Endothelial cell of umbilical vein (primary cell): Measurements from ENCODE around the gene ZNF835. TPM values are rescaled to one million over a fixed set of nuclear protein-coding genes. Genes with fewer than 3 reads are reported as not detected.

Experiments
- BruUV-seq: library from RNA; stranded (reverse); fragments of 400-500 nt; replicated peaks from 2 replicates; lab custom pipeline; 2021; lab: Mats Ljungman, UMichigan
- CTCF ChIA-PET: fragments of 300-600, 350-600 bp; sonication (Branson Sonifier 250); formaldehyde crosslinking; loops from one replicate; lab custom pipeline; 2021; ENCODE audit warnings: antibody characterized with exemption, inconsistent platforms; lab: Charles Lee
- POLR2A ChIA-PET: fragments of 300-600, 350-600 bp; sonication (Branson Sonifier 250); formaldehyde crosslinking; loops from one replicate; lab custom pipeline; 2021; ENCODE audit warnings: antibody characterized with exemption, inconsistent platforms; lab: Charles Lee
- DNase-seq: peaks from one replicate; pipeline ENCODE4 v3.0.0-alpha.2; 2011; ENCODE audit warnings: low read depth, low spot score
- FAIRE-seq: peaks from 2 replicates; lab custom pipeline; 2011; peaks lifted over from hg19 to GRCh38; lab: Jason Lieb, UNC
- H2AFZ ChIP-seq: 2 replicates; pipeline ENCODE4 v1.6.0; 2012; ENCODE audit warnings: low read depth, low read length, control low read depth, inconsistent platforms
- H3K27ac ChIP-seq: 2 replicates; pipeline ENCODE4 v1.5.1; 2011; ENCODE audit warnings: low read depth, mild to moderate bottlenecking, control low read depth, low read length, moderate library complexity; ENCODE audit not compliant: insufficient read depth
- H3K27me3 ChIP-seq, 2 experiments: 2 replicates each; pipeline versions ENCODE4 v1.6.0 to v1.6.1; 2011; ENCODE audit warnings: low read length in 2 of 2, mixed read lengths in 1 of 2; ENCODE audit not compliant: control insufficient read depth in 2 of 2, insufficient read depth in 2 of 2
- H3K36me3 ChIP-seq, 2 experiments: 2 replicates in 1 of 2; 3 replicates in 1 of 2; pipeline ENCODE4 v1.5.1; 2011; ENCODE audit warnings: low read length in 2 of 2, mild to moderate bottlenecking in 1 of 2, moderate library complexity in 1 of 2; ENCODE audit not compliant: control insufficient read depth in 2 of 2, insufficient read depth in 2 of 2; ENCODE audit errors: extremely low read depth in 1 of 2
- H3K4me1 ChIP-seq: 3 replicates; pipeline ENCODE4 v1.5.1; 2011; ENCODE audit warnings: mild to moderate bottlenecking, low read length; ENCODE audit not compliant: control insufficient read depth, insufficient read depth; ENCODE audit errors: extremely low read depth
- H3K4me2 ChIP-seq: 2 replicates; pipeline ENCODE4 v1.6.1; 2011; ENCODE audit warnings: low read length, control low read depth, mixed read lengths; ENCODE audit not compliant: insufficient read depth
- H3K4me3 ChIP-seq, 3 experiments: fragments of 200-600 bp in 1 of 3; sonication (generic), shearing (Covaris generic) in 1 of 3; replicated peaks in 1 of 3; 2 replicates each; pipeline ENCODE4 v1.5.1; 2011 to 2016; ENCODE audit warnings: control low read depth in 3 of 3, low read length in 3 of 3, mild to moderate bottlenecking in 2 of 3, inconsistent platforms in 1 of 3, low read depth in 1 of 3, moderate library complexity in 1 of 3; ENCODE audit not compliant: insufficient read depth in 1 of 3
- H3K79me2 ChIP-seq: 2 replicates; pipeline ENCODE4 v1.6.0; 2012; ENCODE audit warnings: low read length, inconsistent platforms; ENCODE audit not compliant: control insufficient read depth, insufficient read depth
- H3K9ac ChIP-seq: replicated peaks from 2 replicates; pipeline ENCODE3; 2011; ENCODE audit warnings: low read length, control low read depth; ENCODE audit not compliant: insufficient read depth; ENCODE audit errors: extremely low read depth
- H3K9me1 ChIP-seq: replicated peaks from 3 replicates; pipeline ENCODE4 v1.6.0; 2011; ENCODE audit warnings: mild to moderate bottlenecking, low read length; ENCODE audit not compliant: control insufficient read depth, insufficient read depth; ENCODE audit errors: extremely low read depth
- H3K9me3 ChIP-seq: replicated peaks from 2 replicates; pipeline ENCODE4 v1.5.1; 2012; ENCODE audit warnings: low read length, inconsistent platforms; ENCODE audit not compliant: control insufficient read depth, insufficient read depth
- H4K20me1 ChIP-seq: replicated peaks from 2 replicates; pipeline ENCODE3; 2011; ENCODE audit warnings: mild to moderate bottlenecking, low read length; ENCODE audit not compliant: control insufficient read depth, insufficient read depth; ENCODE audit errors: extremely low read depth
- CTCF ChIP-seq, 2 donors: IDR thresholded peaks; 1 replicate in 1 of 2; 2 replicates in 1 of 2; pipeline ENCODE4 v1.5.1; 2011; ENCODE audit warnings: low read length in 2 of 2, mild to moderate bottlenecking in 2 of 2, moderate library complexity in 2 of 2, control low read depth in 1 of 2, inconsistent platforms in 1 of 2, low read depth in 1 of 2; ENCODE audit not compliant: insufficient read depth in 1 of 2; ENCODE audit errors: extremely low read depth in 1 of 2
- FOS ChIP-seq: IDR thresholded peaks from 2 replicates; pipeline ENCODE4 v1.6.1; 2011; ENCODE audit warnings: mild to moderate bottlenecking, low read length, moderate library complexity, borderline replicate concordance; ENCODE audit not compliant: insufficient read depth
- GATA2 ChIP-seq: IDR thresholded peaks from 2 replicates; pipeline ENCODE4 v1.7.0; 2011; ENCODE audit warnings: low read depth, mild to moderate bottlenecking, moderate library complexity, mixed read lengths, low read length; ENCODE audit not compliant: insufficient read length, insufficient read depth
- JUN ChIP-seq: IDR thresholded peaks from 2 replicates; pipeline ENCODE4 v1.6.1; 2011; ENCODE audit warnings: borderline replicate concordance, low read depth; ENCODE audit not compliant: insufficient read length, insufficient read depth
- MAX ChIP-seq: IDR thresholded peaks from 2 replicates; pipeline ENCODE4 v1.6.1; 2011; ENCODE audit not compliant: insufficient read depth, insufficient read length
- MYC ChIP-seq: IDR thresholded peaks from one replicate; pipeline ENCODE4 v1.6.1; 2011; ENCODE audit warnings: mild to moderate bottlenecking, low read depth, low read length
- POLR2A ChIP-seq: IDR thresholded peaks from 2 replicates; pipeline ENCODE4 v1.6.1; 2012; ENCODE audit warnings: low read depth, mild to moderate bottlenecking, control low read depth, low read length
- dilution Hi-C: fragments of 300-500 bp; cut with MboI; formaldehyde crosslinking; loops from one replicate; pipeline ENCODE4 v1.15.0; 2019; ENCODE audit warnings: low sequenced_read_pairs; ENCODE audit not compliant: extremely low pct_ligation_motif_present
- intact Hi-C: fragments of 100-400 bp; cut with micrococcal nuclease; formaldehyde crosslinking; loops from one replicate; pipeline ENCODE4 v1.10.0; 2022
- polyA plus RNA-seq, 4 experiments: library from polyadenylated mRNA; depleted of rRNA in 3 of 4; stranded (reverse) in 3 of 4; unstranded in 1 of 4; fragments of >200 nt; gene quantifications; 2 replicates each; pipeline versions ENCODE4 v1.2.1 to v1.2.3, GENCODE V29; 2011 to 2012; ENCODE audit warnings: missing spikeins in 1 of 4
- total RNA-seq: library from RNA; stranded (reverse); gene quantifications from 2 replicates; pipeline ENCODE4 v1.2.3, GENCODE V29; 2021

ZNF835 gene
- total and polyA plus RNA-seq, 2 donors (not counting 3 experiments of a cell fraction or from before 2014, with no cell fraction given), result 0.01 TPM; not detected in 1

GRCh38 chr19:56661248-56661647 lies 10.3 kb downstream of the ZNF835 start:
- Histone ChIP-seq H3K9me1 (no peaks in the 10 kb centered on the region), H3K4me1 (no peaks in the 10 kb centered on the region), H3K9me3 (peaks cover 10% of the 10 kb centered on the region), H3K27me3 (no peaks in the 10 kb centered on the region), H3K79me2 (no peaks in the 10 kb centered on the region), H3K9ac (no peak overlapping the region), H3K27ac (no peak overlapping the region), H3K36me3 (no peaks in the 10 kb centered on the region), H2AFZ (no peak overlapping the region), H4K20me1 (no peaks in the 10 kb centered on the region), H3K4me2 (no peak overlapping the region), H3K4me3 (no peak overlapping the region)
- intact Hi-C loops, result no loop called here
- BruUV-seq, result no TSS peak
- DNase-seq (no peak), FAIRE-seq (no peak)
- TF ChIP-seq FOS (no peak), JUN (no peak), CTCF (IDR thresholded peaks at IDR 0.05; ENCODE audit: extremely low read depth in 1 of 2, insufficient read depth in 1 of 2, low read depth in 1 of 2, low read length in 2 of 2) (no peak), POLR2A (no peak), GATA2 (no peak), MAX (no peak), MYC (no peak)
- dilution Hi-C loops, result no loop called here
- ChIA-PET POLR2A (no interaction called here), CTCF (no interaction called here)
